Activated CD4-positive, CD25-positive, alpha-beta regulatory T cell treated with anti-CD3 and anti-CD28 coated beads, Interleukin-2, amount 50 U/mL, for 16 hours (primary cell): Measurements from ENCODE around the gene OPRM1.

Source experiments
- DNase-seq: peaks from one replicate; pipeline ENCODE4 v3.0.0-alpha.2; 2020; ENCODE audit warnings: low read depth, low spot score

Gene OPRM1

DNA sequence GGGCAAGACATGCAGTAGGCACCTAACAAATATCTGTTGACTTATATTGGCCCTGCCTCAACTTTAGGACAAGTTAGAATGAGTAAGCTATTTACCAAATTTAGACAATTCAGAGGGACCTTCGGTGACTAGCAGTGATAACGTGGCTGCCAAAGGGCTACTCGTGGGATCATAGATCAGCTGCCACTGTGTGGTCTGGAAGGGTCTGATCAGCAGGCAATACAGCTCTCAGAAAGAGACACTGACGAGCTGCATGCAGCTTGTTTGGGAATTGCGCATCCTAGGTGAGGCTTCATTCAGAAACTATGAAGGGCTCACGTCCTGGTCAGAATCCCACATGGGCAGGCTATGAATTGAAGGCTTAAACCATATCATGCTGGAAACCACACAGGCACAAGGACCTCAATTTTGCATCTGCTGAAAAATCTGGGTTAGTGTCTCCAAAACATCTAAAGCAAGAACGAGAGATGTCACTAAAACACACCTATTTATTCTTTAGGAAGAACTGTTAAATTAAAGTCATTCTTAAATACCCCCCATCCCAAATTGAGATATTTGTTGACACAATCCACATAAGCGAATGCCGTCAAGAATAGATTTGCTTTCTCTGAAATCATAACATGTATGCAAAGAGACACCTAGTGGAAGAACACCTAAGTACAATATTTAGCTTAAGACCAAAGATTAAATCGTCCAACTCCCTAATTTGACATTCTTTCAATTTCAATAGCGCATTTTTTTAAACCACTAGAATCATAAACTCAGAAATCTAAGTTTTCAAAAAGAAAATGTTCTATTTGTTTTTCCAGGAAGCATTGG is 238.0 kb downstream of the OPRM1 start:
- no peak for DNase-seq

DNA sequence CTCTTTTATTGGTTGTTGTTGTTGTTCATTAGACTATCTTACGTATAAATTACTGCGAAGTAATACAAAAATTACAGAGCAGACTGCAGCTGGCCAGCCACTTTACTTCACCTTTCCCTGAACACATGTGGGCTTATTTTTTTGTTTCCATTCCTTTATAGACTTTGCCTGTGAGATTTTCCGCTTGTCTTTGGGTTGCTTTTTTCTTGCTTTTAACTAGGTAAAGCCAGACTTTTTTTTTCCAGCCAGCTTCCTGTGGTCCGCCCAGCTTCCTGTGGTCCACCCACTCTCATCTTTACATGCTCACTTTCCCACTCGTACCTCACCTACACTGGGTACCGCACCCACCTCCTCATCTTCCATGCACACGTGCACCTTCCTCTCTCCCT is 238.6 kb downstream of the OPRM1 start:
- no peak for DNase-seq

GRCh38 chr6:154280521-154280920 is 241.5 kb downstream of the OPRM1 start:
- no peak for DNase-seq

DNA sequence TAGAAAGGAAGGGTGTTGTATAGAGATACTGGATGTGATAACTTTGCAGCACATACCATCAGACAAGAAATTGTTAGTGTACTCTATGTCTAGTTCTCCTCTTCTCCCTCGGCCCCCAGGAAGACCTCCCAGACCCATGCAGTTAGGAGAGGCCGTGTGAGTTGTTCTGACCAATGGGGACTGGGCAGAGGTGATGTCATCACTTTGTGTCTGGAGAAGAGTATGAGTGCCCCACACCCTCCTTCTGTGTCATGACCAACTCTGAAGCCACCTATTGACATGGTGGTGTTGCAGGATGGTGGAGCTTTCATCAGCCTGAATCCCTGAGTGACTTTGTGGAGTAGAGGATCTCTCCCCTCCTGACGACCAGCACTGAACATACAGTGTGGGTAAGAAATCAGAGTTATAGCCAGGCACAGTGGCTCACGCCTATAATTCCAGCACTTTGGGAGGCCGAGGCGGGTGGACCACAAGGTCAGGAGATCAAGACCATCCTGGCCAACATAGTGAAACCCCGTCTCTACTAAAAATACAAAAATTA is 245.3 kb downstream of the OPRM1 start:
- DNase-seq, result no peak

DNA sequence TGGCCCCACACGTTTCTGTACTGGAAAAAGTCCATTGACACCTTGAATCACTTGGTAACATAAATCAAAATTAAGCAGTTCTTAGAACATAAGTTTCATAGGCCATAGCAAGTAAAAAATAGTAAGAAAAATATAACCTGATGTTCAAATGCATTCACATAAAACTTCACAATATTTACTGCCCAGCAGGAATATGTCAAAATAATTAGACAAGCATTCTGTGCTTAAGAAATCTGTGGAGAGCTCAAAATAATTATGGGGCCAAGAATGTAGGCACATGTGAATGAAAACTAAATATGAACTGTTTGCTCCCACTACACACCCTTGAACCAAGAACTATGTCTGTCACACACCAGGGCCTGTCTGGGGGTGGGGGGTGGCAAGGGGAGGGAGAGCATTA is 246.8 kb downstream of the OPRM1 start:
- DNase-seq, result no peak

DNA sequence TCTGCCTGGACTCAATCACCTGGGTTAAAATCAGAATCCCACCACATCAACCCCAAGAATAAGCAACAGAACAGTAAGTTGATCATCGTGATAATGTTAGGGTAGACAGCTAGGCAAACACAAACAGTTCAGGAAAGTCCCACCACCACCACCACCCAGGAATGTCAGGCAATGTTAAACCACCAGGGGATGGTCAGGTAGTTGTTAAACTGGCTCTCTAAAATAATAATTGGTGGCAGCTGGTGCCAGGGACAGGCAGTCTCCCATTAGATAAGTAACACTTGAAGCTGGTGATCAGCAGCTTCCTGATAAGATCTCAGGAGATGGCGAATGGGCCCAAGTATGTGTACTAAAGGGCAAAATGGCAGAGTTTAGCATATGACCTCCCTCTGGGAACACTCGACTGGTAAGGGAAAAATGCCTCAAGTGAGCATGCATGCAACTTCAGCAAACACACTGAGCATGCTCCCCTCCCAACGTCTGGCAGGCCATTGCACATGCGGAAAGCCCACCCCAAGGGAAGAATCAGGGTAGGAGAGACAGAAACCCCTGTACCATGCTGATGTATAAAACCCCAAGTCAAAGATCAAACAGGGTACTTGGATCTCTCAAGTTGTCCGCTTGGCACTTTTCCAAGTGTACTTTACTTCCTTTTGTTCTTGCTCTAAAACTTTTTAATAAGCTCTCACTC is 250.9 kb downstream of the OPRM1 start:
- DNase-seq, result no peak

DNA sequence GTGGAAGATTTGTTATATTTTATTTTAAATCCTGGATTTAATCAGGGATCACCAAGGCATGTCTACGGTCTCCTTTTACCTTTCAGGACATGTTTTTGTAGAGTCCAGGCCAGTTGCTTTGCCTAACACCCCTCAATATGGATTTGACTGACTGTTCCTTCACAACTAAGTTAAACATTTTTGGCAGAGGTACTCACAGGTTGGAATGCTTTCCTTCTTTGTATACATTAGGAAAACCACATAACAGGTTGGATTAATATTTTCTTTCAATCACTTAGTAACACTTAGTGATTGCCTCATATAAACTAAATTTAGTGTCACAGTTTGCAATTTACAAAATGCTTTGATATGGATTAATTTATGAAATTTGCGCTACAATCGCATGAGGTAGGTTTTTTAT is 253.0 kb downstream of the OPRM1 start:
- no peak for DNase-seq

- no peak for DNase-seq
Observed at GRCh38 chr6:154292855-154293519, 253.9 kb downstream of the OPRM1 start.

DNA sequence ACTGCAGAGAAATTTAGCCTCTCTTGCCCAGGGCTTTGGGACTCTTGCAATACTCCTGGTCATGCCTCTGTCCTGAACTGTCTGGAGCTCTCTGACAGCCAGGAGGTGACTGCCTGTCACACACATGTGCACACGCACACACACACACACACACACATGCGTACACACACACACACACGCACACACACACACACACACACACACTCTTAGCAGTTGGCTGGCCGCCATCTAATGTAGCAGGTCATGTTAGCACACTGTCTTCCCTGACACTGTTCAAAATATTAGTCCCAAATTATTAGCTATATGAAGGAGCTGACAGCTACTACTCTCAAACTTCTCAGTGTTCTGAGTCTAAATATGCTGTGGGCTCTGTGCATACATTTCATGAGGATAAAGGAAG is 256.7 kb downstream of the OPRM1 start:
- DNase-seq, result no peak
